Neural cell (in vitro differentiated cells): ENCODE measurements around the gene N4BP3. TPM values are rescaled to one million over a fixed set of nuclear protein-coding genes. Genes with fewer than 3 reads are reported as not detected.

ENCODE experiments used
- H2AFZ ChIP-seq: fragments of 200-600, 300-800 bp; sonication (generic), shearing (Covaris generic); 2 replicates; pipeline ENCODE4 v1.6.0; 2014; ENCODE audit warnings: low read depth, mild to moderate bottlenecking, antibody characterized with exemption, low read length, moderate library complexity
- H3F3A ChIP-seq: fragments of 200-600 bp; shearing (Covaris generic); 2 replicates; pipeline ENCODE4 v1.6.1; 2016; ENCODE audit warnings: mild to moderate bottlenecking, moderate library complexity, mixed read lengths, antibody characterized with exemption, low read length; ENCODE audit not compliant: insufficient read depth, poor library complexity, severe bottlenecking
- H3K27ac ChIP-seq: fragments of 200-600, 300-800 bp; sonication (generic), shearing (Covaris generic); 2 replicates; pipeline ENCODE4 v1.5.1; 2014; ENCODE audit warnings: mild to moderate bottlenecking, low read length, moderate library complexity
- H3K27me3 ChIP-seq: fragments of 300-800, 200-600 bp; sonication (generic), shearing (Covaris generic); 2 replicates; pipeline ENCODE4 v1.6.0; 2014; ENCODE audit warnings: mild to moderate bottlenecking, low read depth, low read length, moderate library complexity; ENCODE audit not compliant: insufficient read depth
- H3K36me3 ChIP-seq: fragments of 300-800, 200-600 bp; sonication (generic), shearing (Covaris generic); 2 replicates; pipeline ENCODE4 v1.5.1; 2014; ENCODE audit warnings: mild to moderate bottlenecking, antibody characterized with exemption, low read length, moderate library complexity; ENCODE audit not compliant: insufficient read depth
- H3K4me2 ChIP-seq: fragments of 300-800, 200-600 bp; sonication (generic), shearing (Covaris generic); 2 replicates; pipeline ENCODE4 v1.6.0; 2014; ENCODE audit warnings: mild to moderate bottlenecking, low read length
- H3K4me3 ChIP-seq: fragments of 300-800, 200-600 bp; sonication (generic), shearing (Covaris generic); 2 replicates; pipeline ENCODE4 v1.5.1; 2014; ENCODE audit warnings: mild to moderate bottlenecking, low read length, moderate library complexity
- H3K79me2 ChIP-seq: fragments of 200-600 bp; shearing (Covaris generic); replicated peaks from 2 replicates; pipeline ENCODE4 v1.6.0; 2014; ENCODE audit warnings: mild to moderate bottlenecking, low read length, moderate library complexity; ENCODE audit not compliant: insufficient read depth
- H3K9ac ChIP-seq: fragments of 300-800, 200-600 bp; sonication (generic), shearing (Covaris generic); 2 replicates; pipeline ENCODE4 v1.6.1; 2016; ENCODE audit warnings: mild to moderate bottlenecking, low read length, mixed read lengths
- H3K9me2 ChIP-seq: fragments of 200-600 bp; shearing (Covaris generic); 2 replicates; pipeline ENCODE4 v1.6.1; 2016; ENCODE audit warnings: mild to moderate bottlenecking, low read length, mixed read lengths; ENCODE audit not compliant: insufficient read depth
- H3K9me3 ChIP-seq: fragments of 200-600, 300-800 bp; sonication (generic), shearing (Covaris generic); 2 replicates; pipeline ENCODE4 v1.6.1; 2016; ENCODE audit warnings: mild to moderate bottlenecking, mixed run types, low read length, moderate library complexity, mixed read lengths
- H4K20me1 ChIP-seq: fragments of 200-600 bp; shearing (Covaris generic); 2 replicates; pipeline ENCODE4 v1.6.1; 2016; ENCODE audit warnings: mild to moderate bottlenecking, mixed run types; ENCODE audit not compliant: insufficient read depth
- CTCF ChIP-seq: fragments of 450-650 bp; IDR thresholded peaks from 2 replicates; pipeline ENCODE4 v1.5.1; 2014; ENCODE audit warnings: antibody characterized with exemption, mild to moderate bottlenecking, moderate library complexity; ENCODE audit not compliant: poor library complexity, severe bottlenecking
- EP300 ChIP-seq: fragments of 450-650 bp; conservative IDR thresholded peaks from 2 replicates; pipeline ENCODE4 v1.6.1; 2014; ENCODE audit warnings: antibody characterized with exemption, mild to moderate bottlenecking, moderate library complexity; ENCODE audit not compliant: poor library complexity, severe bottlenecking
- EZH2 ChIP-seq: fragments of 200-600, 300-800 bp; shearing (Covaris generic), sonication (generic); IDR thresholded peaks from 2 replicates; pipeline ENCODE4 v1.6.1; 2014; ENCODE audit warnings: antibody characterized with exemption, low read length, borderline replicate concordance, mild to moderate bottlenecking; ENCODE audit not compliant: insufficient read depth, poor library complexity, severe bottlenecking
- MXI1 ChIP-seq: fragments of 450-650 bp; conservative IDR thresholded peaks from 2 replicates; pipeline ENCODE4 v1.6.1; 2014; ENCODE audit warnings: antibody characterized with exemption, mild to moderate bottlenecking; ENCODE audit not compliant: poor library complexity, severe bottlenecking
- POLR2AphosphoS5 ChIP-seq: IDR thresholded peaks from 2 replicates; pipeline ENCODE4 v1.6.1; 2012
- RAD21 ChIP-seq: fragments of 450-650 bp; conservative IDR thresholded peaks from 2 replicates; pipeline ENCODE4 v1.6.1; 2014; ENCODE audit warnings: antibody characterized with exemption, mild to moderate bottlenecking, moderate library complexity
- SMC3 ChIP-seq: fragments of 450-650 bp; conservative IDR thresholded peaks from 2 replicates; pipeline ENCODE4 v1.6.1; 2014; ENCODE audit warnings: antibody characterized with exemption, mild to moderate bottlenecking, moderate library complexity; ENCODE audit not compliant: poor library complexity
- TAF1 ChIP-seq: IDR thresholded peaks from 2 replicates; pipeline ENCODE4 v1.6.1; 2012; ENCODE audit warnings: low read depth
- polyA plus RNA-seq: library from polyadenylated mRNA; depleted of rRNA; stranded (reverse); fragments of >200 nt; gene quantifications from 2 replicates; pipeline ENCODE4 v1.2.3, GENCODE V29; 2014
- TF ChIP-seq, protein P1 (sequence below): IDR thresholded peaks from 2 replicates; pipeline ENCODE4 v1.6.1; 2012; ENCODE audit warnings: borderline replicate concordance

N4BP3 gene
- polyA plus RNA-seq, 1 donor from 2014 or later, result 4.6 TPM

GRCh38 chr5:178160176-178160575 lies 46.8 kb downstream of the N4BP3 start:
- Histone ChIP-seq H3K36me3 (no peaks in the 10 kb centered on the region), H4K20me1 (no peaks in the 10 kb centered on the region), H3F3A (no peaks in the 10 kb centered on the region), H3K27ac (no peak overlapping the region), H3K79me2 (no peaks in the 10 kb centered on the region), H3K9me2 (no peaks in the 10 kb centered on the region), H2AFZ (no peak overlapping the region), H3K9ac (no peak overlapping the region), H3K9me3 (no peaks in the 10 kb centered on the region), H3K4me3 (no peak overlapping the region), H3K27me3 (no peaks in the 10 kb centered on the region), H3K4me2 (no peak overlapping the region)
- no peak for TF ChIP-seq SMC3
- TF ChIP-seq EZH2, result no peak

DNA sequence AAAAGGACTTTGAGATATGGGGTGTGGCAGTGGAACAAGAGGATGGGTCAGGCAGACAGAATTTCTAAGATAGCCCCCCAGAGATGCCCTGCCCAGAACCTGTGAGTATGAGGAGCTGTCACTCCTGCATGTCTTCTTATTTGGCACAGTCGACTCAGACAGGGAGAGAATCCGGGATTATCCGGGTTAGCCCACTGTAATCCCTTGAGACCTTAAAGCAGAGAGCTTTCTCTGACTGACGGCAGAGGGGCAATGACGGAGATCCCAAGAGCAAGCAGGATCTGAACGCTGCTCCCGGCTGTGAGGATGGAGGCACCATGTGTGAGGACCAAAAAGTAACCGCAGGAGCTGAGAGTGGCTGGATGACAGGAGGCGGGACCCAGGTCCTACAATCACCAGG lies 49.1 kb downstream of the N4BP3 start:
- Histone ChIP-seq H3K9me3 (no peaks in the 10 kb centered on the region), H3F3A (no peaks in the 10 kb centered on the region), H3K9ac (no peak overlapping the region), H3K4me2 (no peak overlapping the region), H3K36me3 (no peaks in the 10 kb centered on the region), H3K79me2 (no peaks in the 10 kb centered on the region), H4K20me1 (no peaks in the 10 kb centered on the region), H3K27me3 (no peaks in the 10 kb centered on the region), H3K9me2 (no peaks in the 10 kb centered on the region), H3K27ac (no peak overlapping the region), H3K4me3 (no peak overlapping the region), H2AFZ (no peak overlapping the region)
- TF ChIP-seq, protein P1, sequence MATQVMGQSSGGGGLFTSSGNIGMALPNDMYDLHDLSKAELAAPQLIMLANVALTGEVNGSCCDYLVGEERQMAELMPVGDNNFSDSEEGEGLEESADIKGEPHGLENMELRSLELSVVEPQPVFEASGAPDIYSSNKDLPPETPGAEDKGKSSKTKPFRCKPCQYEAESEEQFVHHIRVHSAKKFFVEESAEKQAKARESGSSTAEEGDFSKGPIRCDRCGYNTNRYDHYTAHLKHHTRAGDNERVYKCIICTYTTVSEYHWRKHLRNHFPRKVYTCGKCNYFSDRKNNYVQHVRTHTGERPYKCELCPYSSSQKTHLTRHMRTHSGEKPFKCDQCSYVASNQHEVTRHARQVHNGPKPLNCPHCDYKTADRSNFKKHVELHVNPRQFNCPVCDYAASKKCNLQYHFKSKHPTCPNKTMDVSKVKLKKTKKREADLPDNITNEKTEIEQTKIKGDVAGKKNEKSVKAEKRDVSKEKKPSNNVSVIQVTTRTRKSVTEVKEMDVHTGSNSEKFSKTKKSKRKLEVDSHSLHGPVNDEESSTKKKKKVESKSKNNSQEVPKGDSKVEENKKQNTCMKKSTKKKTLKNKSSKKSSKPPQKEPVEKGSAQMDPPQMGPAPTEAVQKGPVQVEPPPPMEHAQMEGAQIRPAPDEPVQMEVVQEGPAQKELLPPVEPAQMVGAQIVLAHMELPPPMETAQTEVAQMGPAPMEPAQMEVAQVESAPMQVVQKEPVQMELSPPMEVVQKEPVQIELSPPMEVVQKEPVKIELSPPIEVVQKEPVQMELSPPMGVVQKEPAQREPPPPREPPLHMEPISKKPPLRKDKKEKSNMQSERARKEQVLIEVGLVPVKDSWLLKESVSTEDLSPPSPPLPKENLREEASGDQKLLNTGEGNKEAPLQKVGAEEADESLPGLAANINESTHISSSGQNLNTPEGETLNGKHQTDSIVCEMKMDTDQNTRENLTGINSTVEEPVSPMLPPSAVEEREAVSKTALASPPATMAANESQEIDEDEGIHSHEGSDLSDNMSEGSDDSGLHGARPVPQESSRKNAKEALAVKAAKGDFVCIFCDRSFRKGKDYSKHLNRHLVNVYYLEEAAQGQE, result no peak
- TF ChIP-seq EZH2 (no peak), EP300 (no peak), MXI1 (no peak), POLR2AphosphoS5 (no peak), RAD21 (no peak), SMC3 (no peak), TAF1 (no peak), CTCF (no peak)
